HG02884 (cell line): ENCODE results near the gene MAML1.
"Not testable (repeated sequence)": the region's sequence is repeated elsewhere in the genome, so short reads cannot be mapped to it uniquely, and the experiment has no call there.

Source experiments
- ATAC-seq: cut with Tn5 transposase; IDR thresholded peaks from one replicate; pipeline ENCODE4 v1.9.1; 2021; ENCODE audit warnings: mild to moderate bottlenecking, moderate library complexity; ENCODE audit not compliant: unreplicated experiment

MAML1 gene

DNA sequence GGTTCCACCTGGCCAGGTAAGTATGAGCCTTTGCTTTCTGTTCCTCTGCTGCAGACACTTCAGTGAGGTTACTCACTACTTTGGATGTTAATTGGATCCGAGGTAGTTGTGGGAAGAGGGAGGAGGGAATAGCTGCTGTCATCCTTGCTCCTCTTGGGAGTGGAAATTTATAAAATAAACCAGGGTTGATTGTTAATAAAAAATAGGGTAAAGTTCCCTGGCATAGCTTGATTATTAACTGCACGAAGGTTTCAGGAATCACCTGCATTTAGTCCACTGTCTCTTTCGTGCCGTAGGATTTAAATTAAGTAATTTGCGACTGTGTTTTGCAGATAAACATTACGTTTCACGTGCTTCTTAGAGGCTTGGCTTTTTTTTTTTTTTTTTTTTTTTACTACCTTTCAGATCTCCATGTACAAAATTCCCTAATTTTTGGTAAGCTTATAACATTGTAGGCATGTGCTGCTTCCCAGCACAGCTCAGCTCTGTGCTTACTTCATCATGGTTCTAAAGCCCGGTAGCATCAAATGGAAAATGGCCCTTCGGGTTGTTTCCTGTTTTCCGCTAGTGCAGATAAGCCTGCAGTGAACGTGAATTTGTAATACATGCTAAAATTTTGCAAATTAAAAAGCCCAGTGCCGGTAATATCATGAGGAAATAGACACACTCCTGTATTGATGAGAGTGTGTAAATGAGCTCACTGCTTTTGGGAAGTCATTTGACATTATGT, 34.3 kb downstream of the MAML1 start:
- ATAC-seq, result no peak

DNA sequence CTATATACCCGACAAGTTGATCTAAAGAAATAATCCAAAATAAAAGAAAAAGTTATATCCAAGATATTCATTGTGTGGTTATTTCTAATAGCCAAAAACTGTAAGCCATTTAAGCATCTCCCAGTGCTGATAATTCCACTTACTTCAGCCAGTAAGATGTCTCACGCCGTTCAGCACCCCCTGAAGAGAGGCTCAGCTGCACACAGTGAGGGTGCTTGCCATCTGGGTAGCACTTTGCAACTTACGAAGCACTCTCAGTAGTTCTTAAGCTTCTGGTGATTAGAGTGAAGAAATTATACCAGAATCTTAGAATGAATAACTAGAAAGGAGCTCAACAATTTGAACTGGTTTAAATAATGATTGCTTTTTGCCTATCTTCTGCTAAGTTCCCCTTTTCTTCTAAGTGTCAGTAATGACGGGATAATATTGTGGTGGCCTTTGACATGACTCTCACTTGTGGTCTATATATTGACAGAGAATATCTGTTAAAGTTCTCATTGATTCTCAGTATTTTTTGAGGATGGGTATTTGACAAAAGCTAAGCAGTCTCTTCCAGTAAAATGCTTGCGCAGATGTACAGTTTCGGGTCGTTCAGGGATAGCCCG, 35.0 kb downstream of the MAML1 start:
- no peak for ATAC-seq

DNA sequence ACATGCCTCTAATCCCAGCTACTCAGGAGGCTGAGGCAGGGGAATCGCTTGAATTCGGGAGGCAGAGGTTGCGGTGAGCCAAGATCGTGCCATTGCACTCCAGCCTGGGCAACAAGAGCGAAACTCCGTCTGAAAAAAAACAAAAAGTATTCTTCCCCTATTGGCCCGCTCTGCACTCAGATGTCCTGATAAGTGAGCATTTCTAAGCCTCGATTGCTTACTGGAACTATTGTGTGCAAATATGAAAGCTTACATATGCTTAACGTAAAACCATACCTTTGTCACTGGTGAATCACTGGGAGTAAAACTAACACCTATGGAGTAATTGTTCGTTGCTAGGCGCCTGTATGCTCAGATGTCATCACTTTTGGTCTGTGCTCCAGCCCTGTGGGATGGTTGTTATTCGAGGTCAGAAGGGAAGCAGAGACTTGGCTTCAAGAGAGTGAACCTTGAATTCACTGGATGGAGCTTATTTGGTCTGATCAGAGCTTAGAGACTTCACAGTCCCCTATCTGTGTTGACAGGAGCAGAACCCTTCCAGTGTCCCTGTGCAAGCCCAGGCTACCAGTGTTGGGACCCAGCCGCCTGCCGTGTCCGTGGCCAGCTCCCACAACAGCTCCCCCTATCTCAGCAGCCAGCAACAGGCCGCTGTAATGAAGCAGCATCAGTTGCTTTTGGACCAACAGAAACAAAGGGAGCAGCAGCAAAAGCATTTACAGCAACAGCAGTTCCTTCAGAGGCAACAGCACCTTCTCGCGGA, 35.9 kb downstream of the MAML1 start:
- ATAC-seq, result no peak

DNA sequence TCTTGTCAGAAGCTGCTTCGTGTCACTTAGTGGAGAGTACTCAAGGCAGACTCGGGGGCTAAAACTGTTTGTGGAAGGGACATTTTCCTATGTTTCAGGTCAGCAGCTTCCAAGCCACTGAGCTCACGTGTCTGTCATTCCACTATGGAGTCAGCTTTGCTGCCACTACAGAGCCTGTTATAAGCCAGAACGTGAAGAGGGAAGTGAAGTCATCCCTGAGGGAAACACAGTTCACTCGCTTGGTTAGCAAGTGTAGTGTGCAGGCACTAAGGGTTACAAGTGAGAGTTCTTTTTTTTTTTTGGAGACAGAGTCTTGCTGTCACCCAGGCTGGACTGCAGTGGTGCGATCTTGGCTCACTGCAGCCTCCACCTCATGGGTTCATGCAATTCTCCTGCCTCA, 36.6 kb downstream of the MAML1 start:
- no peak for ATAC-seq

DNA sequence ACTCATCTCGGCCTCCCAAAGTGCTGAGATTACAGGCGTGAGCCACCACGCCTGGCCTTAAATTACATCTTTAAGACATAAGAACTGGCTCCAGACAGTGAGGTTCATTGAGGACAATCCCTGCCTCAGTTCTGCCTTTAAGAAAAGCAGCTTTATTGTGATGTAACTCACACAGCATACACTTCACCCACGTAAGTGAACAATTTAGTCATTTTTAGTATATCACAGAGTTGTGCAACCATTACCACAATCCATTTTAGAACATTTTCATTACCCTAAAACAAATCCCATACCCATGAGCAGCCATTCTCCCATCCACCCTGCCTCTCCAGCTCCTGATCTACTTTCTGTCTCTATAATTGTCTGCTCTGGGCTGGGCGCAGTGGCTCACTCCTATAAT, 37.2 kb downstream of the MAML1 start:
- ATAC-seq, result no peak

DNA sequence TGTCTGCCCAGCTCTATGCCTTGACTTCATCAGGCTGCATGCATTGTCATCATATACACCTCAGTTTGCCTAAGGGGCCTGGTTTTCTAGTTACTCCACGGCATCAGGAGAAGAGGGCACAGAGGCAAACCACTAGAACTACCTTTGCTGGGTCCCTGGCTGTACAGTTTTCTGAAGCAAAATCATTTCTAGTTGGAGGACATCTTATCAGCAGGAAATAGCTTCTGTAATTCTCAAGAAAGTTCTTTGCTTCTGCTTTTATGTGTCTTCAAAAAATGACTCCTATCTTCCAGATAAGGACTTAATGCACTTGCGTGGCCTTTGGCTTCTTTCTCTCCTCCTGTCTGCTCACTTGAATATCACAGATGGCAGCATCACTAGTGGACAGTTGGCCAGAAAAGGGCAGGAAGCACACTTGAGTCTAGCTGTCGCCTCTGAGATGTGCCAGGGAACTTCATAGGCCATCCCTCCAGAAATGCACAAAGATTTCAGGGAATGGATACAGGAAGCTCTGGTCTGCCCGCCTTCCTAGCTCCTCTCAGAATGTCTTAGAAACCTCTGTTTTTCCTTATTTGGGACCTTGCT, 38.8 kb downstream of the MAML1 start:
- no peak for ATAC-seq

DNA sequence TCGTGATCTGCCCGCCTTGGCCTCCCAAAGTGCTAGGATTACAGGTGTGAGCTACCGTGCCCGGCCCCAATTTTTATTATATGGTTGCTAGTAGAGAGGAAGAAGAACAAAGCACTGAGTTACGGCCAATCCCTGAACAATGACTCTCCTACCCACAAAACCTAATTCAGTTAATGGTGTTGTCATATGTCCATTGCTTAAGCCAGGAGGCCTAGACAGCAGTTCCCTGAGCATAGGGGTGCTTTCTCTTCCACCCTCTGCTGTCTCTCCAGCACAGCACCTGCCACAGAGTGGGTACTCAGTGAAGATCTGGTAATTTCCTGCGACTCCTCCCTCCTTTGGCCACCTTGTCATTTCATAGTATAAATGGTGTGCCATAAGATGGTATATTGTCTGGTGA, 39.7 kb downstream of the MAML1 start:
- no peak for ATAC-seq

DNA sequence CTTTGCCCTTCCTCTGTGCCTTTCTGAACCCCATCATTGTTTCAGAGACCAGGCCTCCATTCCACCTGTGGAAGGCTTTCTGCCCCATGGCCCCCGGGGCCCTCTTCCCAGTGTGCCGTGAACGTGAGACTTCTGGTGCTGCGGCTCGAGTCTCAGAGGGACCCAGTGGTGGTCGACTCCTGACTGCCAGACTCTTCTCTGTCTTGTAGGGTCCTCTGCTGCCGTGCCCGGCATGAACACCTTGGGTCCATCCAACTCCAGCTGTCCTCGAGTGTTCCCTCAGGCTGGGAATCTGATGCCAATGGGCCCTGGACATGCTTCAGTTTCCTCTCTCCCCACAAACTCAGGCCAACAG, 41.0 kb downstream of the MAML1 start:
- ATAC-seq, result no peak

DNA sequence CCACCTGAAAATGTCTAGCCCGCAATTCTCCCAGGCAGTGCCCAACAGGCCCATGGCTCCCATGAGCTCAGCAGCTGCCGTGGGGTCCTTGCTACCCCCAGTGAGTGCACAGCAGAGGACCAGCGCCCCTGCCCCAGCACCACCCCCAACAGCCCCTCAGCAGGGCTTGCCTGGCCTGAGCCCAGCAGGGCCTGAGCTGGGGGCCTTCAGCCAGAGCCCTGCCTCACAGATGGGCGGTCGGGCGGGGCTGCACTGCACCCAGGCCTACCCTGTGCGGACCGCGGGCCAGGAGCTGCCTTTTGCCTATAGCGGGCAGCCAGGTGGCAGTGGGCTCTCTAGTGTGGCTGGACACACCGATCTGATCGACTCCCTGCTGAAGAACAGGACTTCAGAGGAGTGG, 41.8 kb downstream of the MAML1 start:
- no peak for ATAC-seq

DNA sequence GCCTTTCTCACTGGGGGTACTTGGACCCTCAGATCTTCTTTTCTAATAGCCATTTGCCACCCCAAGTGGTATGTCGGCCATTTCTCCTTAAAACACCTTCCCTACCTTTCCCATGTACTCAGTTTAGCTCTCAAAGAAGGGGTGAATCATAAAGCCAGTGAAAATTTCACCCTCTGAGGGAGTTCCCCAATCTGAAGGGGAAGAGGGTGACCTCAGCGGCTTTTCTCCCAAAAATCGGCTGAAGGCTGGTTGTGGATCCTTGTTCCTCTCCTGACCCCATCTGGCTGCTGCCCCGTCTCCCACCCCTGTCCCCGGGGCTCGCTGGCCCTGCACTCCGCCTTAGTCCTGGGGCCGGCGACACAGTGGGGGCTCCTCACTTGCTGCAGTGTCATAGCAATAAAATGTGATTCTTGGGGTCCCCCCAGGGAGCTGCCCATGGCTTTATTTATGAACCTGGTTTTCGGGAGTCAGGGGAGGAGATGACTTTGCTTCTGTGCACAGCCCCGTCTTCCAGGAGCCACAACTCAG, 43.9 kb downstream of the MAML1 start:
- ATAC-seq, result no peak

DNA sequence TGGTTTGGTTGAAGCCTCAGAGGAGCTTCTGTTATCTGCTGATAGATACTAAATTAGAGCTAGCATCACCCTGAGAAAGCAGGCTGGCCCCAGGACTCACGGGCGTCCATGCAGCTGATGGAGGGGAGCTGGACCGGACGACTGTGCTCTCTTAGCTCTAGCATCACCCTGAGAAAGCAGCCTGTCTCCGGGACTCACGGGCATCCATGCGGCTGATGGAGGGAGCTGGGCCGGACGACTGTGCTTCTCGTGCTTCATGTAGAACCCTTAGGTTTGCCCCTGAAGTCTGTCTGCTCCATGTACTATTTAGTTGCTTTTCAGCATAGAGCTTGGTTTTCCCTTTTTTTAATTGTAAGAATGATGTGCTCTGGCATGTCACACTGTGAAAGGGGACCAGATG, 44.8 kb downstream of the MAML1 start:
- no peak for ATAC-seq

DNA sequence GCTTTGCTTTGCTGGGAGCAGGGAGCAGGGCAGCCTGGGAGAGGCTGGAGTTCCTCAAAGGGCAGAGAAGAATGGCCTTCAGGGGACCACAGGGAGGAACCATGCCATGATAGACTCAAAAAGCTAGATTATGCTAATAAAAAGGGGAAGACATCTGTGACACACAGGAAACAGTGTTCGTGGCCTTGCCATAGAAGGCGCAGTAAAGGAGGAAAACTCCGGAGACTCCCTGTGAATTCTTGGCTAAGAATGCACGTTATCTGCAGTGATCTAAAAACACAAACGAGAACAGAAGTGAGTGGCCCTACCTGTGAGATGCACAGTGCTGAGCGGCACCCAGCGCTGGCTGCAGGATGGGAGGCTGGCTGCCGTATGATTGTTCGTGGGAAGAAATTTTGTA, 45.3 kb downstream of the MAML1 start:
- ATAC-seq, result no peak

DNA sequence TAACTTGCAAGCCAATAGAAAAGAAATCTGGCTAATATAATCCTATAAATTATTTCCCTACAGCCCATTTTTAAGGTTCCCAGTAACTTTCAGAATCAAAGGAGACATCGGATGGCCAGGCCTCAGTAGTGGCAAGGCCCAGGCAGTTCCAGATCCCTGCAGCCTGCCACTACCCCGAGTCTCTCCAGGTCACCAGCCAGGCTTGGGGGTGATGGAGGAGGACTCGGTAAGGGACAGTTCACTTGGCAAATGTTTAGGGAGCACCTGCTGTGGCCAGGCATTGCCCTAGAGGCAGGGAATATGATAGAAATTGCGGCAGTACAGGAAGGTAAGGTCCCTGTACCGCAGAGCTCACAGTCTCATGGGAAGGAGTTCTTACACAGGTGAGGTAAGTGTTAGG, 46.0 kb downstream of the MAML1 start:
- ATAC-seq, result no peak

DNA sequence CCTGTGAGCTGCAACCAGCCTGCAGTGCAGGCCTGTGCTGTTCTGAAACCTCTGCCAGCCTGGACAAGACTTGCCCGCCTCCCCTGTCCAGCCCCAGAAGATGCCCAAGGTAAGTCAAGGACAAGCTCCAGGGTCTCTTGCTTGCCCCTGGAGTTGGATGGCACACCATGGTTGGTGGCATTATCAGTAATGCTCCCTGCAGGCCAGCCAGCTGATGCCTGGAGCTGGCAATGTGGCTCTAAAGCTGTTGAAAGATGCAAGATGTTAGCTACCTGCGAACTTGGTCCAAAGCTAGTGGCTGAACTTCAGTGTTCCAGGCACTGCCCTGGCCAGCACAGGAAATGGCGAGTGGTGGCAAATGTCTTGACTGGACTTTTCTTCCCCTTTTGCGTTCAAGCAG, 47.2 kb downstream of the MAML1 start:
- no peak for ATAC-seq

DNA sequence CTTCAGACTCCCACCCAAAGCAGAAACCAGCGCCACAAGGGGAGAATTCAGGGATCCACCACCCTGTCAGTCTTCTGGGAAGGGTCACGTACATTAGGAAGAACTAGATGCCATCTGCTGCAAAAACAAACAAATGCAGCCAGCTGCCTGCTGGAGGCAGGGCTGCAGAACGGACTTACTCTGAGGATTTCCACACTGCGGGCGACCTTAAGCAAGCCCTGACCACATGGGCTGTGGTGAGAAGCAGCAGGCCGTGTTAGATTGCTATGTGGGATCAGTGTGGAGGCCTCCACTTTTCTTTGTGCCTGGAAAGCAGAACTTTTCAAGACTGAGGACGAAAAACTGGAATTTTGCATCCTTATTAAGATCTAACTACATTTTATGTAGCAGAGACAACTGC, 47.7 kb downstream of the MAML1 start:
- no peak for ATAC-seq

DNA sequence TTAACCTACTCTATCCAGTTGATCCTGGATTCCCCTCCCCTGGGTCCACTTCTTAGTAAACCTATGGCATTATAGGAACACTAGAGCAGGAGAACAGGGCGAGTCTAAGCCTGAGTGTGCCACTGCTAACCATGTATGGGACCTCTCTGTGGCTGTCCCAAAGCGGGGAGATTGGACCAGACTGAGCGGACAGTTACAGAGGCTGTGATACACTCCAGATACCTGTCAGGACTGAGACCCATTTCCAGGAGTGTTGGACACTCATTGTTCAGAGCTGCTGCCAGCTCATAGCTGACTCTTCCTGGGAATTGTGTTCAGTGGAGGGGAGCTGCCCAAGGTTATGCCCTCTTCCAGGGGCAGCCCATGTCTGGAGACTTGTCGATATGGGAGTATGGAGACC, 49.2 kb downstream of the MAML1 start:
- no peak for ATAC-seq

DNA sequence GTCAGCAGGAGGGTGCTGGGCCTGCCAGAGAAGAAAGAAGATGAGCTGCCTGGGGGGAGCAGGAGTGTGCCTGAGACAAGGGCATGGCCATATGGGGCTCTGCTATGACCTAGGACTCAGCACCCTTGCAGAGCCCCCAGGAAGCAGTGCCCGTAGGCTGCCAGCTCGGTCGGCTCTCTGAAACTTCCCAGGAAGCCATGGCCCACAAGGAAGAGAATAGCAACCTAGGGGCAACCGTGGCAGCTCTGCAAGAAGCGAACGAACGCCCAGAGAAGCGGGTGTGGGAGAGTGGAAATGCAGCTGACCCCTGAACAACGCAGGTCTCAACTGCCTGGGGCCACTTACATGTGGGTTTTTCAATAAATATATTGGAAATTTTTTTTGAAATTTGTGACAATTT, 50.5 kb downstream of the MAML1 start:
- ATAC-seq, result no peak

DNA sequence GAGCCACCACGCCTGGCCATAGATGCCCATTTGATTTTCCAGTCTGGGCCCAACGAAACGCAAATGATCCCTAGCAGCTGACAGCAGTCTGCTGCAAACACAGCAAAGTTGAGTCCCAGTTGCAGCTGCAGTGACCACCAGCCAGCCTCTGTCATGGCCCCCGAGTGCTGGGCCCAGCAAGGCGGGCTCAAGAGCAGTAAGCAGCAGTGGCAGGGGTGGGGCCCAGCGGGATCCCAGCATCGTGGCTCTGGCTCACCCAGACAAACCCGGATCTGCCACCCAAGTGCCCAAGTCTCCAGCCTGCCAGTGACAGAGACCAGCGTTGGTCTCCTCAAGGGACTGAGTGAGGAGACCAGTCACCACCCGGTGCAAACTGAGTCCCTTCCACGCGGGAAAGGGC, 54.2 kb downstream of the MAML1 start:
- ATAC-seq, result no peak

DNA sequence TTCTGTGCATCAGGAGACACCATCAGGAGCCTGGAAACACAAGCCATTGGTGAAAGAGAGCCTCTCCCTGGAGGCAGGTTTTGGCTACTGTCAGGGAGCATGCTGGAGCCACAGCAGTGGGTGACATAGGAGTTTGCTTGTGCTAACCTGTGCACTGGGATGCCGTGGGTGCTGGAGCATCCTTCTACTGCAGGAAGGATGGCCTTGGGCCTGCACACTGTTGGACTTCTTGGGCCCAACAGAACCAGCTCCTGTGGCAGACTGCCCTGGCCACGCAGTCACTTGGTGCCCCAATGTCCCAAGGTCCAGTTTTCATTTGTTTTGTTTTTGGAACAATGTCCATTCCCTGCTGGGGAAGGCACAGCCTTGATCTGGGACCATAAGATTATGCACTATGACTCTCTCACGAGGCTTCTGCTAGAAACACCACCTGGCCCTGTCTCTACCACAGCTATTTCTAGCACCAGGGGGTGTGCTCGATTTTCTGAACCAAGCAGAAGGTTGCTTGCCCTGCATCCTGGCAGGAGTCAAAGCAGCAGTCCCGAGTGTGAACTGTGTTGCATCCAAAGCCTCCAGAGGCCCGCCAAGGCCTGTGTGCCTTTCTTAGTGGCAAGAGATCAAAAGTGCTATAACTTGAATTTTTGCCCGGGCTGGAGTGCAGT, 55.7 kb downstream of the MAML1 start:
- ATAC-seq, result no peak

DNA sequence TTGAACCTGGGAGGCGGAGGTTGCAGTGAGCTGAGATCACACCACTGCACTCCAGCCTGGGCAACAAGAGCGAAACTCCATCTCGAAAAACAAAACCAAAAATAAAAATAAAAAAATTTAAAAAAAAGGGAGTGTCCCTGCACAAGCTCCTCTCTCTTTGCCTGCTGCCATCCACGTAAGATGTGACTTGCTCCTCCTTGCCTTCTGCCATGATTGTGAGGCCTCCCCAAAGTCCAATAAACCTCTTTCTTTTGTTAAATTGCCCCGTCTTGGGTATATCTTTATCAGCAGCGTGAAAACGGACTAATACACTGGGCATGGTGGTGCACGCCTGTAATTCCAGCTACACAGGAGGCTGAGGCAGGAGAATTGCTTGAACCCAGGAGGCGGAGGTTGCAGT, 56.7 kb downstream of the MAML1 start:
- not testable (repeated sequence) for ATAC-seq
